DND-41 (cell line): Measurements from ENCODE around the gene TCERG1L.

Experiments used
- ATAC-seq: fragments of 200-7000 bp; cut with Tn5 transposase; 3 replicates; pipeline ENCODE4 v1.9.1; 2021; ENCODE audit warnings: low read depth; ENCODE audit not compliant: insufficient read depth
- DNase-seq: peaks from one replicate; pipeline ENCODE4 v3.0.0-alpha.2; 2020
- H2AFZ ChIP-seq: 2 replicates; pipeline ENCODE4 v1.6.0; 2012; ENCODE audit warnings: low read depth, low read length
- H3K27ac ChIP-seq: 2 replicates; pipeline ENCODE4 v1.5.1; 2012; ENCODE audit warnings: low read length, inconsistent platforms
- H3K27me3 ChIP-seq: fragments of 200-600 bp; sonication (generic); 2 replicates; pipeline ENCODE4 v1.6.0; 2012; ENCODE audit warnings: low read length, mild to moderate bottlenecking, inconsistent platforms; ENCODE audit not compliant: insufficient read depth, poor library complexity
- H3K36me3 ChIP-seq: 2 replicates; pipeline ENCODE4 v1.5.1; 2012; ENCODE audit warnings: low read length, inconsistent platforms; ENCODE audit not compliant: insufficient read depth
- H3K4me1 ChIP-seq: 2 replicates; pipeline ENCODE4 v1.5.1; 2012; ENCODE audit warnings: mild to moderate bottlenecking, low read length; ENCODE audit not compliant: insufficient read depth
- H3K4me2 ChIP-seq: 2 replicates; pipeline ENCODE4 v1.6.0; 2012; ENCODE audit warnings: mild to moderate bottlenecking, moderate library complexity, low read length, inconsistent platforms; ENCODE audit not compliant: insufficient read depth
- H3K4me3 ChIP-seq, 2 experiments: fragments of 200-600 bp in 1 of 2; shearing (Covaris generic) in 1 of 2; 2 replicates each; pipeline ENCODE4 v1.5.1; 2012 to 2016; ENCODE audit warnings: inconsistent platforms in 2 of 2, low read length in 2 of 2, mild to moderate bottlenecking in 2 of 2, low read depth in 1 of 2, moderate library complexity in 1 of 2
- H3K79me2 ChIP-seq: 2 replicates; pipeline ENCODE4 v1.6.0; 2012; ENCODE audit warnings: low read length, inconsistent platforms; ENCODE audit not compliant: insufficient read depth
- H3K9ac ChIP-seq: 2 replicates; pipeline ENCODE4 v1.6.0; 2012; ENCODE audit warnings: low read depth, mild to moderate bottlenecking, inconsistent platforms, low read length, moderate library complexity
- H3K9me3 ChIP-seq: 2 replicates; pipeline ENCODE4 v1.5.1; 2012; ENCODE audit warnings: low read length, moderate library complexity, mild to moderate bottlenecking, inconsistent platforms; ENCODE audit not compliant: insufficient read depth, severe bottlenecking
- H4K20me1 ChIP-seq: 2 replicates; pipeline ENCODE4 v1.6.0; 2012; ENCODE audit warnings: low read length; ENCODE audit not compliant: insufficient read depth
- EZH2 ChIP-seq: IDR thresholded peaks from 3 replicates; pipeline ENCODE4 v1.6.1; 2012; ENCODE audit warnings: borderline replicate concordance, low read depth, mild to moderate bottlenecking, moderate library complexity, low read length, inconsistent platforms; ENCODE audit not compliant: severe bottlenecking
- TF ChIP-seq, protein P1 (sequence below): IDR thresholded peaks from 2 replicates; pipeline ENCODE4 v1.5.1; 2012; ENCODE audit warnings: borderline replicate concordance, low read length, moderate library complexity, mild to moderate bottlenecking; ENCODE audit not compliant: poor library complexity, severe bottlenecking; ENCODE audit errors: extremely low read depth

The TCERG1L gene

DNA sequence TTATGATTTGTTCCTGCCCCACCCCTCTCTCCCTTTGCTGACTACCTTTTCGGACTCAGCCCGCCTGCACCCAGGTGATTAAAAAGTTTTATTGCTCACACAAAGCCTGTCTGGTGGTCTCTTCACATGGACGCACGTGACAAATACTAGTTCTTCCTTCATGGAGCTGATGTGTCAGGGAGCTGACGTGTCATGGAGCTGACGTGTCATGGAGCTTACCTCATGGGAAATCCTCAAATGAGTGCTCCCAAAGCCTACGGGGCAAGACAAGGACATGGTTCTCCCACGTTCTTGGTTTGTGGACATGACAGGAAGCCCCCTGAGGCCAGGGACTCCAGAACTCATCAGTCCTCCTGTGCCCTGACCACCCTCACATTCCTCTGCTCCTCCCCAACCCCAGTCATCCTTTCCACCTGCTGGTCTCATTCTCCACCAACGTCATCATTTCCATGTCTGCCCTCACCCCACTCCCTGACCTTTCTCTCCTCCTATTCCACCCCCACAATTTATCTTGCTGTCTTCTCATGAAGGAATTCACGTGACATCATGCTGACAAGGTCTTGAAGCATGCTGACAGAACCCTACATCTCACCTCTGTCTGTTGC lies 261.3 kb downstream of the TCERG1L start:
- Histone ChIP-seq H4K20me1 (no peaks in the 10 kb centered on the region), H3K4me2 (no peak overlapping the region), H3K36me3 (no peaks in the 10 kb centered on the region), H3K27ac (no peak overlapping the region), H2AFZ (no peak overlapping the region), H3K9me3 (peaks cover 7% of the 10 kb centered on the region), H3K79me2 (no peaks in the 10 kb centered on the region), H3K4me3 (no peak overlapping the region), H3K4me1 (no peaks in the 10 kb centered on the region), H3K27me3 (no peaks in the 10 kb centered on the region), H3K9ac (no peak overlapping the region)
- DNase-seq (no peak), ATAC-seq (no peak)
- TF ChIP-seq, protein P1, sequence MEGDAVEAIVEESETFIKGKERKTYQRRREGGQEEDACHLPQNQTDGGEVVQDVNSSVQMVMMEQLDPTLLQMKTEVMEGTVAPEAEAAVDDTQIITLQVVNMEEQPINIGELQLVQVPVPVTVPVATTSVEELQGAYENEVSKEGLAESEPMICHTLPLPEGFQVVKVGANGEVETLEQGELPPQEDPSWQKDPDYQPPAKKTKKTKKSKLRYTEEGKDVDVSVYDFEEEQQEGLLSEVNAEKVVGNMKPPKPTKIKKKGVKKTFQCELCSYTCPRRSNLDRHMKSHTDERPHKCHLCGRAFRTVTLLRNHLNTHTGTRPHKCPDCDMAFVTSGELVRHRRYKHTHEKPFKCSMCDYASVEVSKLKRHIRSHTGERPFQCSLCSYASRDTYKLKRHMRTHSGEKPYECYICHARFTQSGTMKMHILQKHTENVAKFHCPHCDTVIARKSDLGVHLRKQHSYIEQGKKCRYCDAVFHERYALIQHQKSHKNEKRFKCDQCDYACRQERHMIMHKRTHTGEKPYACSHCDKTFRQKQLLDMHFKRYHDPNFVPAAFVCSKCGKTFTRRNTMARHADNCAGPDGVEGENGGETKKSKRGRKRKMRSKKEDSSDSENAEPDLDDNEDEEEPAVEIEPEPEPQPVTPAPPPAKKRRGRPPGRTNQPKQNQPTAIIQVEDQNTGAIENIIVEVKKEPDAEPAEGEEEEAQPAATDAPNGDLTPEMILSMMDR, result no peak

DNA sequence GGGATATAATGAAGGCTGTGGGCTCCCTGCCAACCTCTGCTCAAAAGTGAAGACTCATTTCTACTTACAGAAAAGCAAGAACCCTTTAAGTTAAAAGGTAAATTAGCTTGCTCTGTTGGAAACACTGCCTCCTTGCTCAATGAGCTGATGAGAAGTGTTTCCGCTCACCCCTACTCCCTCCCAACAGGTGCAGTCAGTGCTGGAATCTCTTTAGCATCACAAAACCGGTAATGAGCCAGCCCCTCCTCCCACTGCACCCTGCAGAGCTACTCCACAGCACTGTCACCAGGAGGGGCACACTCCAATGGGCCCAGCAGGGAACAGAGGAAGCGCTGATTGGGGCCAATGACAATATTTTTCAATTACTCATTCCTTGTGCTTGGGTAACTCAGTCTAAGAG lies 262.5 kb downstream of the TCERG1L start:
- DNase-seq, result no peak
- no peaks in the 10 kb centered on the region for H3K4me1 ChIP-seq
- no peak overlapping the region for H3K27ac ChIP-seq
- H3K36me3 ChIP-seq, result no peaks in the 10 kb centered on the region
- H3K9me3 ChIP-seq, result peaks cover 7% of the 10 kb centered on the region
- no peak overlapping the region for H3K9ac ChIP-seq
- no peak for TF ChIP-seq EZH2
- TF ChIP-seq, protein P1, result no peak
- no peak for ATAC-seq
- no peaks in the 10 kb centered on the region for H4K20me1 ChIP-seq
- no peaks in the 10 kb centered on the region for H3K79me2 ChIP-seq
- H3K4me3 ChIP-seq, result no peak overlapping the region
- H3K4me2 ChIP-seq, result no peak overlapping the region
- H2AFZ ChIP-seq, result no peak overlapping the region
- no peaks in the 10 kb centered on the region for H3K27me3 ChIP-seq

DNA sequence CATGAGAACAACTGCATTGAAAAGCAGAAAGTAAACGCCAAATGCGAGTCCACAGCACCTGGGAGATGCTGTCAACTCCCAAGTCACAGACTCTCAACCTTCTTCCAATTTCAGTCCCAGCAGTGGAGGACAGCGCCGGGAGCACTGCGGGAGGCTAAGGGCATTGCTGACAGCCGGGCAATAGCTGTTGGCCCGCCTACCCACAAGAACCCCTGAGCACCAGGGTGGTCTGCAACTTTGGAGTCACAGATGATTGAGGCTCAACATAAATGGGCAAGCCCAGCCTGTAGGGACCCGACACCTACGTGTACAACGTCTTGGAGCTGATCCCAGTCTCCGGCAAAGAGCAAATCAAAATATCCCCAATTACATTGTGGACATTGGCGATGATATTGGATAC lies 262.9 kb downstream of the TCERG1L start:
- no peak overlapping the region for H3K4me3 ChIP-seq
- H3K36me3 ChIP-seq, result no peaks in the 10 kb centered on the region
- H3K27me3 ChIP-seq, result no peaks in the 10 kb centered on the region
- no peak for ATAC-seq
- no peak overlapping the region for H2AFZ ChIP-seq
- no peak overlapping the region for H3K4me2 ChIP-seq
- H3K4me1 ChIP-seq, result no peaks in the 10 kb centered on the region
- TF ChIP-seq EZH2, result no peak
- TF ChIP-seq, protein P1, result no peak
- no peak overlapping the region for H3K27ac ChIP-seq
- no peaks in the 10 kb centered on the region for H4K20me1 ChIP-seq
- no peaks in the 10 kb centered on the region for H3K79me2 ChIP-seq
- peaks cover 7% of the 10 kb centered on the region for H3K9me3 ChIP-seq
- DNase-seq, result no peak
- no peak overlapping the region for H3K9ac ChIP-seq

DNA sequence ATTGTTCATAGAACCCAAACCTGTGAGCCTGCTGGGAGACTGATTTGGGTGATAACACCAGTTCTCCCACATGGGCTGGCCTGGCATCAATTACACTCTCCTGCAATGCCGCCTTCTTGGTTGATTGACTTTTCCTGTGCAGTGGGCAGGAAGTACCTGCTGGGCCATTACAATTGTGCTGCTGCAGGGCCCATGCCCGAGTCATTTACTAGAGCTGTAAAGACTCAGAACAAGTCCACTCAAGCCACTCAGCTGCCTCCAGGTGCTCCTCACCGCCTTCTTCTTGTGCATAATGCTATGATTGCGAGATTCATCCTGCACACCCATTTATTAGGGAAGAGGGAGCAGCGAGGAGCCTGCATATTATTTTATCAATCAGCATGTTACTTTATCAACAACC lies 264.0 kb downstream of the TCERG1L start:
- peaks cover 7% of the 10 kb centered on the region for H3K9me3 ChIP-seq
- TF ChIP-seq, protein P1, result no peak
- no peak for TF ChIP-seq EZH2
- H3K79me2 ChIP-seq, result no peaks in the 10 kb centered on the region
- no peaks in the 10 kb centered on the region for H4K20me1 ChIP-seq
- H3K27ac ChIP-seq, result no peak overlapping the region
- no peak overlapping the region for H3K4me3 ChIP-seq
- H2AFZ ChIP-seq, result no peak overlapping the region
- no peak overlapping the region for H3K9ac ChIP-seq
- H3K36me3 ChIP-seq, result no peaks in the 10 kb centered on the region
- no peaks in the 10 kb centered on the region for H3K27me3 ChIP-seq
- H3K4me1 ChIP-seq, result no peaks in the 10 kb centered on the region
- DNase-seq, result no peak
- no peak for ATAC-seq
- H3K4me2 ChIP-seq, result no peak overlapping the region
